Lower leg skin (tissue), 4 donors: ENCODE data around the gene NONO. TPM values are rescaled to one million over a fixed set of nuclear protein-coding genes. Genes with fewer than 3 reads are reported as not detected.

Experiments
- DNase-seq, 2 donors: peaks; one replicate each; pipeline ENCODE4 v3.0.0-alpha.2; 2019; ENCODE audit warnings: low spot score in 2 of 2
- H3K4me3 ChIP-seq: fragments of 200-600 bp; sonication (generic); 2 replicates; pipeline ENCODE4 v1.5.1; 2017; ENCODE audit warnings: mild to moderate bottlenecking, low read depth; ENCODE audit not compliant: poor library complexity, severe bottlenecking
- POLR2A ChIP-seq, 2 donors: fragments of 450-650 bp; IDR thresholded peaks; one replicate each; pipeline ENCODE4 v1.6.1; 2016 to 2017; ENCODE audit warnings: antibody characterized with exemption in 2 of 2, mild to moderate bottlenecking in 1 of 2, moderate library complexity in 1 of 2
- WGBS, 2 donors: methylation state at CpG; one replicate each; pipeline ENCODE4 v1.1.5; 2018; 5-methylcytosine and 5-hydroxymethylcytosine counted together
- intact Hi-C: fragments of 100-400 bp; cut with DNase I; formaldehyde crosslinking; loops from one replicate; pipeline ENCODE4 v1.15.0; 2023; ENCODE audit warnings: low total_unique reads
- total RNA-seq, 4 donors: library from RNA; depleted of rRNA; stranded (reverse); fragments of >200 nt; gene quantifications; one replicate each; pipeline ENCODE4 v1.1.0, GENCODE V29; 2016
- TF ChIP-seq, protein P1 (sequence below), 3 donors: fragments of 450-650 bp; IDR thresholded peaks; one replicate each; pipeline ENCODE4 v1.5.1; 2016; ENCODE audit warnings: antibody characterized with exemption in 3 of 3, mild to moderate bottlenecking in 3 of 3, moderate library complexity in 2 of 3

The NONO gene, protein sequence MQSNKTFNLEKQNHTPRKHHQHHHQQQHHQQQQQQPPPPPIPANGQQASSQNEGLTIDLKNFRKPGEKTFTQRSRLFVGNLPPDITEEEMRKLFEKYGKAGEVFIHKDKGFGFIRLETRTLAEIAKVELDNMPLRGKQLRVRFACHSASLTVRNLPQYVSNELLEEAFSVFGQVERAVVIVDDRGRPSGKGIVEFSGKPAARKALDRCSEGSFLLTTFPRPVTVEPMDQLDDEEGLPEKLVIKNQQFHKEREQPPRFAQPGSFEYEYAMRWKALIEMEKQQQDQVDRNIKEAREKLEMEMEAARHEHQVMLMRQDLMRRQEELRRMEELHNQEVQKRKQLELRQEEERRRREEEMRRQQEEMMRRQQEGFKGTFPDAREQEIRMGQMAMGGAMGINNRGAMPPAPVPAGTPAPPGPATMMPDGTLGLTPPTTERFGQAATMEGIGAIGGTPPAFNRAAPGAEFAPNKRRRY
- total RNA-seq = 100 to 1,000 TPM; 166 to 216 (median 191) TPM

DNA sequence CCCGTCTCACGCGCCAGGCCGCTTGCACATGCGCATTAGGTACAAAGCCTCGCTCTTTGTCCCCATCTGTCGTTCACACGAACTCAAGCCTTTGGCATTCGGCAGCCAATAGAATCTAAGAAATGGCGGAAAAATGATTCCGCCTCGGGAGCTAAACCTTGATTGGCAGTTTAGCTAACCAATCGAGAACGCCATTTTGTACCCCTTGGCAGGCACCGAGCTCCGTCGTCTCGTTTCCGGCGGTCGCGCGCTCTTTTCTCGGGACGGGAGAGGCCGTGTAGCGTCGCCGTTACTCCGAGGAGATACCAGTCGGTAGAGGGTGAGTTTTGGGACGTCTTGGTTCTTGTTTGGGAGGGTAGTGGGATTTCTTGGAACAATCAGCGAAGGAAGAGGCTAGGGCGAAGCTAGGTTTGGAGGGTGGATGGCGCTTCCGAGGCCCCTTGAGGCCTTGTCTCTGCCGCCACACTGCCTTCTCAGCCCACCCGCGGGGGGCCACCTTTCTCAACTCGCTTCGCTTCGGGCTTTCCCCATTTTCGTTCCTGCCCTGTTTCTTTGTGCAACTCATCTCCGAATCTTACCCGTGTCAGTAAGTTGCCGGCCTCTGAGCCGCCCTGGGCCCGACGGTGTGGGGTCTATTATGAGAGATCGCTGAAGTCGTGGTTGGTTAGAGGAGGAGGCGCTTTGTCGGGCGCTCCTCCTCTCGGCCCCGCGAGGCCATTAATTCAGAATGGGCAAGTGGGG, at the start of gene NONO:
Gene NONO, plus strand, starts transcription at position 233 of the 741 bp plus-strand sequence. CDS start 7,003 bp downstream, outside the sequence.
- peak; percentile 92 to 95 for DNase-seq
- intact Hi-C loops = no loop called here
- TF ChIP-seq, protein P1, sequence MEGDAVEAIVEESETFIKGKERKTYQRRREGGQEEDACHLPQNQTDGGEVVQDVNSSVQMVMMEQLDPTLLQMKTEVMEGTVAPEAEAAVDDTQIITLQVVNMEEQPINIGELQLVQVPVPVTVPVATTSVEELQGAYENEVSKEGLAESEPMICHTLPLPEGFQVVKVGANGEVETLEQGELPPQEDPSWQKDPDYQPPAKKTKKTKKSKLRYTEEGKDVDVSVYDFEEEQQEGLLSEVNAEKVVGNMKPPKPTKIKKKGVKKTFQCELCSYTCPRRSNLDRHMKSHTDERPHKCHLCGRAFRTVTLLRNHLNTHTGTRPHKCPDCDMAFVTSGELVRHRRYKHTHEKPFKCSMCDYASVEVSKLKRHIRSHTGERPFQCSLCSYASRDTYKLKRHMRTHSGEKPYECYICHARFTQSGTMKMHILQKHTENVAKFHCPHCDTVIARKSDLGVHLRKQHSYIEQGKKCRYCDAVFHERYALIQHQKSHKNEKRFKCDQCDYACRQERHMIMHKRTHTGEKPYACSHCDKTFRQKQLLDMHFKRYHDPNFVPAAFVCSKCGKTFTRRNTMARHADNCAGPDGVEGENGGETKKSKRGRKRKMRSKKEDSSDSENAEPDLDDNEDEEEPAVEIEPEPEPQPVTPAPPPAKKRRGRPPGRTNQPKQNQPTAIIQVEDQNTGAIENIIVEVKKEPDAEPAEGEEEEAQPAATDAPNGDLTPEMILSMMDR (IDR thresholded peaks at IDR 0.05) = no peak
- no peak for TF ChIP-seq POLR2A (IDR thresholded peaks at IDR 0.05)
- 0 to 46% methylated on average over 30 to 57 of the region's 57 CpGs for WGBS, 2 donors
- peak within 1 kb of the TSS; percentile 43 for H3K4me3 ChIP-seq

DNA sequence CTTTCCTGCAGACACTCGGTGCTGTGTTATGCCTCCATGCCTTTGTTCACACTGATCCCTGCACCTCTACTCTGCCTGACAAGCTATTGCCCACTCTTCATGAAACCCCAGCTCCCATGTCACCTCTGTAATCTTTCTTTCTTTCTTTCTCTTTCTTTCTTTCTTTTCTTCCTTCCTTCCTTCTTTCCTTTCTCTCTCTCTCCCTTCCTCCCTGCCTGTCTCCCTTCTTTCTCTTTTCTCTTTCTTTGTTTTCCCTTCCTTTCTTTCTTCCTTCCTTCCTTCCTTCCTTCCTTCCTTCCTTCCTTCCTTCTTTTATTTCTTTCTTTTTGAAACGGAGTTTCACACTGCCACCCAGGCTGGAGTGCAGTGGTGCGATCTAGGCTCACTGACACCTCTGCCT, 48.0 kb upstream of the NONO start:
- no peak overlapping the region for H3K4me3 ChIP-seq
- intact Hi-C loops = no loop called here
- DNase-seq = no peak
- TF ChIP-seq, protein P1 (IDR thresholded peaks at IDR 0.05) = no peak
- TF ChIP-seq POLR2A (IDR thresholded peaks at IDR 0.05) = no peak
- 78 to 84% methylated on average over 3 of the region's 3 CpGs for WGBS, 2 donors

DNA sequence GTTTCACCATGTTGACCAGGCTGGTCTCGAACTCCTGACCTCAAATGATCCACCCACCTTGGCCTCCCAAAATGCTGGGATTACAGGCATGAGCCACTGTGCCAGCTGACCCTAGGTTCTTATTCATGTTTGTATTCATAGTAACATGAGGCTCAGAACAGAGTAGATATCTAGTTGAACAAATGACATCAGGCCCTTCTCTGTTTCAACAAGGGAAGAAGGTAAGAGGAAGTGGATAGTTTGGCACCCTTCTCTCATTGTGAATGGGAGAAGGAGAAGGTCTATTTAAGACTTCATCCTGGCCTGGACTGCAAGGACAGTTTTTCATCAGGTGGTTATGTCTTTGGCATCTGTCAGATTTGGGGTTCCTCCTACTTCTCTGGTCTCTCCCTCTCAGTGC, 46.6 kb upstream of the NONO start:
- no peak for DNase-seq
- intact Hi-C loops = no loop called here
- 67 to 100% methylated on average over 1 of the region's 1 CpG for WGBS, 2 donors
- TF ChIP-seq, protein P1 (IDR thresholded peaks at IDR 0.05) = no peak
- no peak for TF ChIP-seq POLR2A (IDR thresholded peaks at IDR 0.05)
- no peak overlapping the region for H3K4me3 ChIP-seq

DNA sequence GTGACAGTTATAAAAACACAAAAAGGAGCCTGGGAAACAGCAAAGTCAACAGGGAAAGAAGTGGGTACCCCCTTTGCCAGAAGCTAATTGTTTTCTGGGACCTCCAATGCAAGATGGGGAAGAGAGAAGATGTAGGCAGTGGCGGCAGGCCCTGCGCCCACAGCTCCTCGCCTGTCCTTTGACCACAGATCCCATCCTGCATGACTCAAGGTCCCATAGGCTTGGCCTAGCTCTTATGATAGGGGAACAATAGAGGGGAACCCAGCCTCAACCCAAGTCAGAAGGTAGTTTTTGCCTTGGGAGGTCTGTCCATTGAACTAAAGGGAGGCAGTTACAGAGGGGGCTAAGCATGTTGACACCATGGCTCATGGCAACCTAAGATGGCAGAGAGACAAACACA, 43.7 kb upstream of the NONO start:
- TF ChIP-seq POLR2A (IDR thresholded peaks at IDR 0.05) = no peak
- TF ChIP-seq, protein P1 (IDR thresholded peaks at IDR 0.05) = no peak
- no peak for DNase-seq
- intact Hi-C loops = no loop called here
- no peak overlapping the region for H3K4me3 ChIP-seq
- 87% methylated on average over 3 of the region's 3 CpGs for WGBS, 2 donors

DNA sequence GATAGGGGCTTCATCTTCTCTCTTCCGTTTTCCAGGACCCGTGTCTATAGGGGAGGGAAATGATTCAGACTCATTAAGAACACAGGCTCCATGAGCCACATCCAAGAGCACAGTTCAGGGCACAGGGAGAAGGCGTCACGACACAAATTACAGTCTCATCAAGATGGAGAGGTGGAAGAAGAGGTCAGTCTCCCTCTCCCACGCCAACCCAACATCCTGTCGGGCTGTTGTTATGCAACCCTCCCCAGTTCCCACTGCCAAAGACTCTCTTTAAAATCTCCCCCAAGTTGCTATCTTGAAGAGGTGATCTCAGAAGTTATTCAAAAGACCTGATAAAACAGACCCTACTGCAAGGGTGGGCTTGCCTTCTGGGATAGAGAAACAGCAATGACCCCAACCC, 42.1 kb upstream of the NONO start:
- H3K4me3 ChIP-seq = no peak overlapping the region
- WGBS, 2 donors = 78 to 80% methylated on average over 6 of the region's 6 CpGs
- DNase-seq = no peak
- intact Hi-C loops = no loop called here
- TF ChIP-seq, protein P1 (IDR thresholded peaks at IDR 0.05) = no peak
- TF ChIP-seq POLR2A (IDR thresholded peaks at IDR 0.05) = no peak
